Fibroblast of the aortic adventitia (primary cell): ENCODE results near the gene NET1. TPM values are rescaled to one million over a fixed set of nuclear protein-coding genes. Genes with fewer than 3 reads are reported as not detected.

Experiments
- DNase-seq: peaks from one replicate; pipeline ENCODE4 v3.0.0-alpha.2; 2010; ENCODE audit warnings: low read depth
- H3K4me3 ChIP-seq: 2 replicates; pipeline ENCODE4 v1.5.1; 2011; ENCODE audit warnings: low read depth, mild to moderate bottlenecking, control low read depth, low read length, moderate library complexity
- CTCF ChIP-seq: IDR thresholded peaks from 2 replicates; pipeline ENCODE4 v1.5.1; 2011; ENCODE audit warnings: mild to moderate bottlenecking, low read length, control low read depth, inconsistent platforms; ENCODE audit not compliant: insufficient read depth
- total RNA-seq: library from RNA; depleted of rRNA; stranded (reverse); fragments of >200 nt; gene quantifications from 2 replicates; pipeline ENCODE4 v1.2.3, GENCODE V29; 2012; ENCODE audit warnings: low replicate concordance

Gene NET1
- total RNA-seq, 1 donor, result 33.9 TPM

- DNase-seq, result no peak
- no peak for TF ChIP-seq CTCF
- no peak overlapping the region for H3K4me3 ChIP-seq
Measured at GRCh38 chr10:5396556-5397300, 15.6 kb upstream of the NET1 start.

- no peak for TF ChIP-seq CTCF
- no peak for DNase-seq
- no peak overlapping the region for H3K4me3 ChIP-seq
Measured at GRCh38 chr10:5399332-5399731, 13.0 kb upstream of the NET1 start.

- no peak for DNase-seq
- TF ChIP-seq CTCF, result no peak
- no peak overlapping the region for H3K4me3 ChIP-seq
Measured at GRCh38 chr10:5400468-5401240, 11.7 kb upstream of the NET1 start.

GRCh38 chr10:5402798-5403197 lies 9.6 kb upstream of the NET1 start:
- no peak for DNase-seq
- no peak overlapping the region for H3K4me3 ChIP-seq
- no peak for TF ChIP-seq CTCF

GRCh38 chr10:5404208-5405041 lies 7.9 kb upstream of the NET1 start, which contains the start of gene TUBAL3:
Gene TUBAL3 (minus strand): TSS chr10:5404828. CDS start chr10:5404792, 36 bp downstream.
- DNase-seq, result no peak

More at GRCh38 chr10:5404208-5405041, 7.9 kb upstream of the NET1 start, which contains the start of gene TUBAL3:
- no peak within 1 kb of the TSS for H3K4me3 ChIP-seq
- TF ChIP-seq CTCF, result no peak
